HG03175 (cell line): ENCODE measurements around the gene ADGRG7.

Experiments used
- ATAC-seq: cut with Tn5 transposase; IDR thresholded peaks from one replicate; pipeline ENCODE4 v1.9.1; 2021; ENCODE audit warnings: mild to moderate bottlenecking, moderate library complexity; ENCODE audit not compliant: unreplicated experiment

Gene ADGRG7

DNA sequence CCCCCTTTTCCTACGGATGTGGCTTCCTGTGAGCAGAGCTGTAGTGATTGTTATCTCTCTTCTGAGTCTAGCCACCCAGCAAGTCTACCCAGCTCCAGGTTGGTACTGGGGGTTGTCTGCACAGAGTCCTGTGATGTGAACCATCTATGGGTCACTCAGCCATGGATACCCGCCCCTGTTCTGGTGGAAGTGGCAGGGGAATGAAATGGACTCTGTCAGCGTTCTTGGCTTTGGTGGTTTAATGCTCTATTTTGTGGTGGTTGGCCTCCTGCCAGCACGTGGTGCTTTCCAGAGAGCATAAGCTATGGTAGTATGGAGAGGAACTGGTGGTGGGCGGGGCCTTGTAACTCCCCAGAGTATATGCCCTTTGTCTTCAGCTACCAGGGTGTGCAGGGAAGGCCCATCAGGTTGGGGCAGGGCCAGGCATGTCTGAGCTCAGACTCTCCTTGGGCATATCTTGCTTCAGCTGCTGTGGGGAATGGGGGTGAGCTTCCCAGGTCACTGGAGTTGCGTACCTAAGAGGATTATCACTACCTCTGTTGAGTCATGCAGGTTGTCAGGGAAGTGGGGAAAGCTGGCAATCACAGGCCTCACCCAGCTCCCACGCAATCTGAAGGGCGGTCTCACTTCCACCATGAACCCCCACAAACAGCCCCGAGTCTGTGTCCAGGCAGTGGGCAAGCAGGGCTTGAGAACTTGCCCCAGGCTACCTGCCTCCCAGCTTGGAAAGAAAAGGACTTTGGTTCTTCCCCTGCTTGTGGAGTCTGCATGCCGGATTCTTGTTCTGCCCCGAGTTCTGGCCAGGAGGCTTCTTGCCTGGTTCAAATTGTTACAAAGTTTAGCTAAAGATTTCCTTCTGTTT, 9.0 kb upstream of the ADGRG7 start:
- ATAC-seq, result no peak

GRCh38 chr3:100602506-100603444, 6.6 kb upstream of the ADGRG7 start:
- peak; percentile 46 for ATAC-seq

- peak; percentile 57 for ATAC-seq
Observed at GRCh38 chr3:100603469-100603868, 5.9 kb upstream of the ADGRG7 start.

DNA sequence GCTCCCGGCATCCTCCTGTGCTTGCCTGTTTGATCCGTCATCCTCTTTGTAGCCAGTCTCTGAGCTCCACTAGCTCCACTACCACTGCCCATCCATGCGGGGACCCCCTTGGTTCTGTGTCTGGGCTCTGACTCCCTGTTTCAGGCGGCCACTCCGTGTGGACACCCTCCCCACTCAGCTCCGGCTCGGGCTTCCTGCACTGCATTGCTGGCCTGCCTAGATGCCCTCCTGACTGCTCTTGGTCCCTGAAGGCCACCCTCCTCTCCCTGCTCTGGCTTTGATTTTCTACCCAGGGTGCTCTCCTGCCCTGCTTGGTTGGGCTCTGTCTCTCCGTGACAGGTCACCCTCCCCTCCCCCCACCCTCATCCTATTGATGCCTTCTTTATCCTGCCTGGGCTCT, 4.0 kb upstream of the ADGRG7 start:
- no peak for ATAC-seq

DNA sequence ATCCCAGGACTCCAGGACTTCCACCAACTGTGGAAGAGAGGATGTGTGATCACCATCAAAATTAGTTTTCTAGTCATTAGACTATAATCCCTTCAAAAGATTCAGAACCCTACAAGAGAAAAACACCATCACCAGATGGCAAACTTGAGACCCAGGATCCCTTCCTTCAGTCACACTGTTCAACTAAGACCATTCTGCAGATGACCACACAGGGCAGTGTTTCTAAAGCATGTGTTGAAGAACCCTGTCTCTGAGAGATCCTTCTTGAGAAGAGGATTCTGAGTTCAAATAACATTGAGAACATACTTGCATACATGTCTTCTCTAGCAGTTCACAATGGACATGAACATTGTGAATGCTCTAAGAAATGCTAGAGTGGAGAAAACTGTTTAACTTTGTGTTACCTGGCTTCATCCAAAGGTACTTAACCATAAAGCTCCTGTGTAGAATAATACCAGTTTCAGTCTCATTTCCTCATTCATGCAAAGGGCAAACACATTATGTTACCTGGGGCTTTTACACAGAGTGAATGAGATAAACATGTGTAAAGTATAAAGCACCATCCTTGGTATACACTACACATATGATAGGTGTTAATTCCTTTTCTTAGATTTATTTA, 2.4 kb upstream of the ADGRG7 start:
- ATAC-seq, result peak; percentile 81

DNA sequence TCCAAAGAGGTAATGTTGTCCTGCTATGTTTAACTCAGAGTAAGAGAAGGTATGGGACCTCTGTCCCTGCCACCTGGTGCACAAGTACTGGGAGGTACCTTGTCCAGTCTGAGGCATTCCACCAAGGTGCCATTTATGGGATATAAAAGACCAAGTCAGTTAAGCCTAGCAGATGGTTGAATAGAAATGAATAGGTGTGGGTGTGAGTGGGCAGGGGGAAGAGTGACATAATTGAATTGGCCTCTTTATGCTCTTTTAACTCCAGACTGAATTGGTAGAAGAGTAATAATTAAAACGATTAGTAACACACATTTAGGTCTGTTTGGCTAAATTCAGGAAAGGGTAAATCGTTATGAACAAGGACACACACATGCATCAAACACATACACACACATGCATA, 562 bp downstream of the ADGRG7 start:
- no peak for ATAC-seq

DNA sequence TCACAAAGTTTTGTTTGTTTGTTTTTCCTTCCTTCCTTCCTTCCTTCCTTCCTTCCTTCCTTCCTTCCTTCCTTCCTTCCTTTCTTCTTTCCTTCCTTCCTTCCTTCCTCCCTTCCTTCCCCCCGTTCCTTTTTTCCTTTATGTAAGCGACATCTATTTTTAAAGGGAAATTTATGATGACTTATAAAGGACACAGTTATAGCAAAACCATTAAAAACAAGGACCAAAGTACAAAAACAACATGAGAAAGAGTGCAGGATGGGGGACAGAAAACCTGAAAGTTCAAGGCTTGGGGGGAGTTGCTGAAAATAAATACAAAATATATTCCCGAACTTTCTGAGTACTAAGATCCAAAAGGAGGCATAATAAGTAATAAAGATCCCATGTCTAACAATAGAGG, 1.8 kb downstream of the ADGRG7 start:
- ATAC-seq, result no peak

DNA sequence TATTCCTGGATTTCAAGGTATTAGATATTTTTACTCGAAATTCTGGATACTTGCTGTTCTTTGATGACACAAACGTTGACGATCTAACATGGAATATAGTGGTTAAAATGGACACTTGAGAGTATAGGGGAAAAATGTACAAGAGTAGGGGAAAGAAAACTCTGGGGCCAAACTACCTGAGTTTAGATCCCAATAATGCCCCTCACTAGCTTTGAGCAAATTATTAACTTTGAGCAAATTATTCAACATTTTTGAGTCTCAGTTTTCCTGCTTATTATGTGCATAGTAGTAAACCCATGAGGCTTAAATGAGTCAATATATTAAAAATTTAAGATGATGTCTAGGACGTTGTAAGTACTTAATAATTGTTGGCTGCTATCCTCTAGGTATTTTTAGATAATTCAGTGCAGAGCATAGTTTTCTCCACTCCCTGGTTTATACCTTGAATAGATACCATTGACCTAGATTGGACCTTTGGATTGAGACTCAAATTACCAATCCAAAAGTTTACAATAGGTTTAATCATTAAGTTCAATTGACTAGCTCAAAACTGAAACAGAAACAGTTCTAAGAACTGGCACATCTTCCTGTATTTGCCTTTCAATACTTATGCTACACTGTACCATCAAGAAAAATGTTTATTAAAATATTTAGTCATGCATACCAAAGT, 4.5 kb downstream of the ADGRG7 start:
- ATAC-seq, result peak; percentile 79

DNA sequence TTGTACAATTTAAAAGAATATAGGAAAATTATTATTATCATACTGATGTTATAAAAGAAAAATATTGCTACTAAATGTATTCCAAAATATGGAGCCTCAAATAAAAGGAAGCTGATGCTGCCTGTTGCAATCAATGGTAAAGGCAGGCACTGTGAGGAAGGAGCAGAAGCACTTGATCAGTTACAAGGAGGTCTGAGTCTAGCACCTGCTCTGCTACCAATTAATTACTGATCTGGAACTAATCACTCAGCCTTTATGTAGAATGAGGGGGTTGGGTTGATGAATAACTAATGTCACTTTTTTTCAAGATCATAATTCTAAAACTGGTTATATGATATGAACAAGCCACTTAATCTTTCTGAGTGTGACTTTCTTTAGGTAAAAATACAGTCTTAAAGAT, 5.5 kb downstream of the ADGRG7 start:
- ATAC-seq, result peak; percentile 82

DNA sequence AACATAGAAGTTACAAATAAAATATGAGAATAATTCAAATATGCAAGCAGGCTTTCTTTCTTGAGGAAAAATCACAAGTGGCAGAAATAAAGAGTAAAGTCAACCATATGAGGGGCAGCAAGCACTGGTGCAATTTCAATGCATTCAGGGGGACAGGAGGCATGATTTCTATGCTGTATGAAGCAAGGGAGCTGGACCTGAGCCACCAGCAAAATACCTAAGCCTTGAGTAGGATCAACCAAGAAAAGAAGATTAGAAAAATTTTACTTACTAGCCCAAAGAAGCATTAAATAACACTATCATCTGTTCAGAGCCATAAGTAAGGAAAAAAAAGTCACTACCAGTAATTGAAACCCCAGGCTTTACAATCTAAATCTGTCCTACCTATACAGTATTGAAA, 6.3 kb downstream of the ADGRG7 start:
- no peak for ATAC-seq

GRCh38 chr3:100621251-100621650, 11.8 kb downstream of the ADGRG7 start:
- no peak for ATAC-seq

- no peak for ATAC-seq
Observed at GRCh38 chr3:100627491-100627890, 18.1 kb downstream of the ADGRG7 start.

DNA sequence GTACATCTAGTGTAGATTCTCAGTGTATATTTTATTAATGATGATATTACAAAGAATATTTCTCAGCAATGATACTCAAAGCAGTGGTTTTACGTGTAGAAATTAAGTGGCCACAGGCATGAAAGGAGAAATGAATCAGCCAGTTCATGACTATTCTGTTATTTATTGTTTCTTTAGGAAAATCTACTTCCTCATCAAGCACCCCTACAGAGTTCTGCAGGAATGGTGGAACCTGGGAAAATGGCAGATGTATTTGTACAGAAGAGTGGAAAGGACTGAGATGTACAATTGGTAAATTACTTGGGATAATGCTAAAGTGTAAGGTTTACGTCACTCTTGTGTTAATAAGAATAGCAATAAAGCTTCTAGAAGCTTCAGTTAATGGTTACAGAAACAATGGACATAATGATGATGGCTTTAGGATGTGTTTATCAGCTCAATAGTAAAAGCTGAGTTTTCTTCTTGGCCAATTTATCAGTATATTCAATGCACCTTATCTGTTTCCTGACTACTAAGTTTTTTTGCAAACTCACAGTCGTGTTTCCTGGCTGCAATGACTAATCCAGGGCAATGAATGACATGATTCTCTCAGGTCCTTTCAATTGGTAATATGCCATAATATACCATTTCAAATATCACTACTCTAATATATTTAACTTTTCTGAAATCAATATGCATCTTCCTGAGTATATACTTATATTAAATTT, 20.2 kb downstream of the ADGRG7 start:
- no peak for ATAC-seq

- ATAC-seq, result no peak
Observed at GRCh38 chr3:100630664-100631063, 21.3 kb downstream of the ADGRG7 start.

DNA sequence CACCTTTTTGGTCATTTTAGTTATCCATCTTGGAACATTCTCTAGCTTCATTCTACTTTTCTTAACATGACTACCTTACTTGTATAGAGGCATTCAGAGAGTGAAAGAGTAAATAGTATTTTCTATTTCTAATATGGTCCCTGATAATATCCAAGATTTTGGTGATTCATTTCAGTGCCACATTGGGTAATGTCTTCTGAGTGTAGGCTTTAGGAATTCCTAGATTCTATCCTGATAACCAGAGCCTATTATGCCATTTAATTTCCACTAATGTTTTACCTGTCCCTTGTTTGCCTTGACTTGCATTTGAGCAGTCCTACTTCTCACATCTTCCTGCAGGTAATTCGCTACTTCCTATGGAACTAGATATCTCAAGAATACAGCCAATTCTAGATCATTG, 21.8 kb downstream of the ADGRG7 start:
- ATAC-seq, result no peak

DNA sequence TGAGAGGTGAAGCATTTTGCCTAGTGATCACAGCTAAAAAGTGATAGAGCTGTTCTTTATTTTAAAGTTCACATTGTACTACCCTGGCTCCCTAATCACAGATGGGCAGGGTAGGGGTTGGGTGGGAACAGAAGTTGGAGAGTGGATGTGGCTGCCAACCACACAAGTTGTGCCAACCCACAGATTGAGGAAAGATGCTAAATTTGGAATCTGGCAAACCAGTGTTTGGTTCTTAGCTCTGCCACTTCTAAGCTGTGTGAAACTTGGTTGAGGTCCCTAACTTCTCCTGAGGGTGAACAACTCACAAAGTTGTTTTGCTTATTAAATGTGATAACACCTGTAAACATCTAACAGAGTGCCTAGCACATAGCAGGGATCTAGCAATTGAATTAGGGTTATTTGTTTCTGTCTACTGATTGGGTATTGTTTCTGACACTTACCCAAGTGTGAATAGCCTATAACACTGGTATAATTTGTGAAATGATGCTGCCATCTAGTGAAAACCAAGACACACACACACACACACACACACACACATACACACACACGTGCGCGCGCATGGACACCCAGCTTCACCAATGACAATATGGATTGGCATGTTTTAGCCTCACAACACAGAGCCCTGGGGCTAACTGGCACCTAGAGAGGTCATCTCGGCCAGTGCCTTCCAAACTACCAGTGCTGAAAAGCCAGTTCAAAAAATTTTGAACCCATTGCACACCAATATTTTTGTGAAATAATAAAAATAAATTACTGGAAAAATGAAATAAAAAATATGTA, 25.3 kb downstream of the ADGRG7 start:
- no peak for ATAC-seq

DNA sequence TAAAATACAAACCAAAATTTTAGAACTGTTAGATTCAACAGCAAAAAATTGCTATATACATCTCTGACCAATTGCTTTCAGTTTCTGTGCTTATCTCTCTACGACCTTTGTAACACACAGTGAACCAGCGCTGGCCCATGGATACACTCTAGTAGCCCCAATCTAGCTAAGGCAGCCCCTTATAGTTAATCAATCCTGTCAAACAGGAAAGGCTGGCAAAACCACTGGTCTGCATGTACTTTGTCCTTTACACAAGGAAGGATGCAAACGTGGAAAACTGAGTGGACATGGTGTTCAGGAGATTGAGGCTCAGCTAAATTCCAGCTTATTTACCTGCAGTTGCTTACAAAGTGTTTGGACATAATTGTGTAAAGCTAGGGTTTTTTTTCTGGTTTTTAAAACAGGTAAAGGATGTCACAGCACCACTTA, 25.9 kb downstream of the ADGRG7 start:
- no peak for ATAC-seq

DNA sequence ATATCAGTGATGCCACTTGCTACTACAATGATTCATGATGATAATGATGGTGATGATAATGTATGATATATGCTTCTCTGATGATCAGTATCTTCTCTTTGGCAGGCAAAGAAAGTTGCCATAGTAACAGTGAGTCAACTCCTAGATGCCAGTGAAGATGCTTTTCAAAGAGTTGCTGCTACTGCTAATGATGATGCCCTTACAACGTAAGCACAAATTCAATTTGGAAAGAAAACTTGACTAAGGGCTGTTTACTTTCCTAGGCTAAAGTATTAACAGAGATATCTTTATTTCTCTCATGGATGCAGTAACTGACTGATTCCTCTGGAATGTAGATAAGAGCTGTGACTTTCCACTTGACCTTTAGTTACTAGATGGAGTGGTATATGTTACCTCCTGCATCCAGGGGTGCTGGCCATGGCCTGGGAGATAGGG, 27.8 kb downstream of the ADGRG7 start:
- ATAC-seq, result no peak

DNA sequence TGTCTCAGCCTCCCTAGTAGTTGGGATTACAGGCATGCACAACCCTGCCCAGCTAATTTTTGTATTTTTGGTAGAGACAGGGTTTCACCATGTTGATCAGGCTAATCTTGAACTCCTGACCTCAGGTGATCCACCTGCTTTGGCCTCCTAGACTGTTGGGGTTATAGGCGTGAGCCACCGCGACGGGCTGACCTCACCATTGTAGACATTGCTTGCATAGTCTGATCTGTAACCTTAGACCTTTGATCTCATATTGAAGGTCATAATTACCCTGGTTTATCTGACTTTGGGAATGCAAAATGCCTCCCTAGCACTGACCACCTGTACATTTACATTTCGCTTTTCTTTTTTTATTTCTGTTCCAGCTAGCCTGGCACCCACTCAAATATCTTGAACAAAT, 31.2 kb downstream of the ADGRG7 start:
- no peak for ATAC-seq
